NCI-H82 treated with DMSO at 0.1 percent for 48 hours (cell line): ENCODE measurements around the gene HUNK.

ENCODE experiments used
- DNase-seq: peaks from one replicate; lab custom pipeline; 2025; ENCODE audit not compliant: unreplicated experiment; lab: John Stamatoyannopoulos, UW

Gene HUNK

DNA sequence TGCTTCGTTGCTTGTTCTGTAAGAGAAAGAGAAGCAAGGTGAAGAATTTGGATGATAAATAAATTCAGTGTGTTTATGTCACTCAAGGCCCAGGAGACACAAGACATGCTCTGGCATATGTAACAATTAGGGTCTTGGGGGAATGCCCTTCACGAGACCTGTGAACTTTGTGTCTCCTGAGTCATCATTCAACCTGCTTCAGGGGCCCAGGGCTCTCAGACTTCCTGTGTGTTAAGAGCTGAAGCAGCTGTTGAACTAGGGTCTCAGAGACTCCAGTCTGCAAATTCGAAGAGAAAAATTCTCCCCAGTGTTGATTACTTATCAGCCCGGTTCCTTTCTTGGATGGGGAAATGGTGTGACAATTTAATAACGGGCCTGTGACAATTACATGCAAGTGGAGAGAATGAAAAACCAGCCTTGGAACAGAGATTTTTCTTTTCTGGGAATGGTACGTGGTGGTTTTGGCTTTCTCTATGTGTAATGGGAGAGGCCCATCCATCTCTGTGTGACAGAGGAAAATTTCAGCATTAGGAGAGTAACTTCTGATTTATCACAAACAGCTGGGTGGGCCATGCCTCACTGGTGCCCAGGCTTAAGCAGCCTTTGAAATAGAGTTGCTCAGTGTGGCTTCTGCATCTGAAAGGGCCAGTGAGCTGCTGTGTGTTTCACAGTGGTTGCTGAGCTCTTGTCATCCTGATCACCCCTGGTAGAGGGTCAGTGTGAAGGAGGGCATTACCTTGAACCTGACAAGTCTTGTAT lies 22.4 kb downstream of the HUNK start:
- no peak for DNase-seq

DNA sequence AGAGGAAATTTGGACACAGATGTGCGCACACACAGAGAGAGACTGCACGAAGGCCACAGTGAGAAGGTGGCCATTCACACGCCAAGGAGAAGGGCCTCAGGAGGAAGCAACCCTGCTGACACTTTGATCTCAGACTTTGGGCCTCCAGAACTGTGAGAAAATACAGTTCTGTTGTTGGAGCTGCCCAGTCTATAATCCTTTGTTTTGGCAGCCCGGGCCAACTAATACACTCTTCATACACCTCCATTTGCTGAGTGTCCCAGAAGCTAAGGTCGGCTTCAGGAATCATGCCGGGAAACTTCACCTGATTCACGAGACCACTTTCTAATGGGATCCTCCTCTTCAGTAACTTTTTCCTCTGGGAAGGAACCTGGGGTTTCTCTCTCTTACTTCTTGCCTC lies 23.2 kb downstream of the HUNK start:
- no peak for DNase-seq

DNA sequence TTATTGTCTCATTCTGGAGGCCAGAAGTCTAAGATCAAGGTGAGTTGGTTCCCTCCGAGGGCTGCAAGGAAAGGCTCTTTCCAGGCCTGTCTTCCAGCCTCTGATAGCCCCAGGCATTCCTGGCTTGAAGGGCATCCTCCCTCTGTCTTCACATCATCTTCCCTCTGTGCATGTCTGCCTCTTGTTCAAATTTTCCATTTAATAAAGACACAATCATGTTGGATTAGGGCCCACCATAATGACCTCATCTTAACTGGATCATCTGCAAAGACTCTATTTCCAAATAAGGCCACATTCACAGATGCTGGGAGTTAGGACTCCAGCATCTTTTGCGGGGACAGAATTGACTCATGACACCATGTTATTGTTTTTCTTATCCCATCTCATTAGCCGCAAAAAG lies 24.5 kb downstream of the HUNK start:
- no peak for DNase-seq

DNA sequence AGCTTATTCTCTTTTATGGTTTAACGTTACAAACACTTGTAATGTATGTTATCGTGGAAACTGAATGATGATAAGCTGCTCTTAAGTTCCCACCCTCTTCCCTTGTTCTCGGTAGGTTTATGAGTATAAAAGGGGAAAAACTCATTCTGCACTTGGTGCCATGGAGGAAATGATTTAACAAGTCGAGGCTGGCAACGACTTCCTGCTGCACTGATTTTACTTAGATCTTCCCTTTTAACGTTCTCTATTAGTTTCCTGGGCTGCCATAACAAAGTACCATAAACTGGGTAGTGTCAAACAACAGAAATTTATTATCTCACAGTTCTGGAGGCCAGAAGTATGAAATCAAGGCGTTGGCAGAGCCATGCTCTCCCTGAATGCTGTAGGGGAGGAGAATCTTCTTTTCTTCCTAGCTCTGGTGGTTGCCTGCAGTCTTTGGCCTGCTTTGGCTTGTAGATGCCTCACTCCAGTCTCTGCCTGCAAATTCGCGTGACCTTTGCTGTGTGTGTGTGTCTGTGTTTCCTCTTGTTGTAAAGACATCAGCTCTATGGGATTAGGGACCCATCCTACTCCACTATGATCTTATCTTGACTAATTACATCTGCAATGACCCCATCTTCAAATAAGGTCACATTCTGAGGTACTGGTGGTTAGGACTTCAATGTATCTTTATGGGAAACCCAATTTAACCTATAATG lies 26.3 kb downstream of the HUNK start:
- no peak for DNase-seq

- peak; percentile 28 for DNase-seq
These were observed 27.5 kb downstream of the HUNK start for GRCh38 chr21:31900121-31900895.

DNA sequence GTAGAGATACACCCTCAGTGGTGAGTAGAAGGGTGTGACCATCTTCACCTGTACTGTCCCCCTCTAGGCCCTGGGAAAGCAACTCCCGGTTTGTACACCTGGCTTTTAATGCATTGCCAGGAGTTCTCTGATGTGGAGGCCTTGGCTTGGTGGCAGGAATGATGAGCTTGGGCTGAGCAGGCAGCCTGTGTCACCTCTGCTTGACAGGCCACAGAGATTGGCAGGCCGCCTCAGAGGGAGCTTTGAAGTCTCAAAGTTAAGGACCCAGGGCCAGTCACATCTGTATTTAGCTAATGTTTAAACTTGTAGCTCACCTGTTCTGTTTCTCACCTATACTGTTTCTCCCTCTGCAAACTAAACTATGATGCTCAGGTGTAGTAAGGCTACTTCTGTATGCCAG lies 28.5 kb downstream of the HUNK start:
- no peak for DNase-seq

DNA sequence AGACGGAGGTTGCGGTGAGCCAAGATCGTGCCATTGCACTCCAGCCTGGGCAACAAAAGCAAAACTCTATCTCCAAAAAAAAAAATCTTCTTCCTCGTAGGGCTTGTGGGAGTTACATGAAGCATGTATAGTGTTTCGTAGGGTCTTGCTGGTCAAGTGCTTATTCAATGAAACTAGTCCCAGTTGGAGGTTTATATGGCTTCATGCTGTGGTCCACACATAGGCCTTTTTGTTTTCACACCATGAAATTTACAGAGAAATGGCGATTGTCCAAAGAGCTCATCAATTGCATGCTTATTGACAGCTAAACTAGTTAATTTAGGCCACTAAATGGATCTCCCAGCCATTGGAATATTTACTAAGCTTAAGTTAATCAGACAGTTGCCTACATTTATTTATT lies 29.6 kb downstream of the HUNK start:
- DNase-seq: no peak

DNA sequence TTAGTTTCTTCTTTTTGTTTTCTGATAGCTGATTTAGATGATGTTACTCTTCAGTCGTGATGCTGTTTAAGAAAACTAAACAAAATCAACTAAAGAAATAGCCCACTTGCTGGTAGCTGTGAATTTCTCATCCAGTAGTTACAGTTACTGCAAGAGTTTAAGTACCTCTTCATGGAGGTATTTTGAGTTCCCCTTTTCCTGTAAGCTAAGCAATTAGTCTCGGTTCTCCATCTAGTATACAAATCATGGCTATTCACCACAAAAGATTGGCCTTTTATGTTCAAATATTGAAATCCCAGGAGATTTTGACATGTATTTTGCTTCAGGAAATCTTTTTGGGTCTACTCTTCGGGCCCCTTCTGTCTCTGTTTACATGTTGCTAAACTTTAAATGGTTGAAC lies 31.1 kb downstream of the HUNK start:
- DNase-seq: no peak

DNA sequence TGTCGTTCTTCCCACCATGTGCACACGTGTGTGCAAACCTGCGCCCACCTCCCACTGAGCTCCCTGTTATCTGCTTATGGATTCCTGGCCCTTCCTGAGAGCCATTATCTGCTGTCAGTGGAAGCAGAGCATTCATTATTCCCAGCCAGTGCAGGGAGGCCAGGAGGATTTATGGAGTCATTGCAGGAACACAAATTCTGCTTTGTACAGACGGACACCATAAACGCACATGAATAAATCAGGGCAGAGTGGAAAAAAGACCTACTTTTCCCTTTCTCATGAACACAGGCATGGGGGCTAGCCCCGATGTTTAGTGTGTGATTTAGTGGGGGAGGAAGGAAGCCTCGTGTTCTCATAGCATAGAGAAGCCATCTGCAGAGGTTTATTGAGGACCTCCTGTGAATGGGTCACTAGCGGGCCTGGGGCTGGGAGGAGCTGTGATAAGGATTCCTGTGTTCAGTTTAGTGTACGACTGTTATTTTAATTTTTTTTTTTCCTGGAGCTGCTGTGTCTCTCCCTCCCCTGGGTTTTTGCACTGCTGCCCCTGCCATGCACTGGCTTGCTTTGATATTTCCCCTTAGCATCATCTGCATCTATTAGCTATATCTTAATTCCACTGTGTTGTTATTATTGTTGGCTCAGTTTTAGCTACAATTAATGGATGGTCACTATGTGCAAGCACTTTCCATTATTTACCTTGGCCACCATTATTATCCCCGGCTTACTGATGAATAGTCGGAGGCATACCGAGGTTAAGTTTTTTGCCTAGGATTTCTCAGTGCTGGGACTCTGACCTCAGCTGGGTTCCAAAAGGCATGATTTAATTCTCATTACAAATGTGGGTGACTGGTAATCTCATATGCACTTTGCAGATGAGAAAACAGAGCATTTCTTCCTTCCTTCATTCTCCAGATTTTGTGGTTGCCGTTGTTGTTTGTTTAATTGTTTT lies 33.0 kb downstream of the HUNK start:
- DNase-seq: no peak

GRCh38 chr21:31908106-31909031 lies 35.5 kb downstream of the HUNK start:
- no peak for DNase-seq

- DNase-seq: no peak
These were observed 36.6 kb downstream of the HUNK start for GRCh38 chr21:31909153-31910073.

DNA sequence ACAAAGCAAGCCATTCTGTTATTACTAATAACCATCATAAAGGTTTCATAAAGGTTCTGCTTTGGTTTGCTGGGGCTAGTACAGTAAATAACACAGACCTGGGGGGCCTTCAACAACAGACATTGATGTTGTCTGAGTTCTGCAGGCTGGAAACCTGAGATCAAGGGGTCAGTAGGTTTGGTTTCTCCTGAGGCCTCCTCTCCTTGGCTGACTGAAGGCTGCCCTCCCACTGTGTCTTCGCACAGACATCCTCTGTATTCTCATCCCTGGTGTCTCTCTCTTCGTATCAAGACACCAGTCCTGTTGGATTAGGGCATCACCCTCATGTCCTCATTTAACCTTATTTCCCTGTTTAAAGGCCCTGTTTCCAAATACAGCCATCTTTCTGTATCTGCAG lies 37.3 kb downstream of the HUNK start:
- no peak for DNase-seq

DNA sequence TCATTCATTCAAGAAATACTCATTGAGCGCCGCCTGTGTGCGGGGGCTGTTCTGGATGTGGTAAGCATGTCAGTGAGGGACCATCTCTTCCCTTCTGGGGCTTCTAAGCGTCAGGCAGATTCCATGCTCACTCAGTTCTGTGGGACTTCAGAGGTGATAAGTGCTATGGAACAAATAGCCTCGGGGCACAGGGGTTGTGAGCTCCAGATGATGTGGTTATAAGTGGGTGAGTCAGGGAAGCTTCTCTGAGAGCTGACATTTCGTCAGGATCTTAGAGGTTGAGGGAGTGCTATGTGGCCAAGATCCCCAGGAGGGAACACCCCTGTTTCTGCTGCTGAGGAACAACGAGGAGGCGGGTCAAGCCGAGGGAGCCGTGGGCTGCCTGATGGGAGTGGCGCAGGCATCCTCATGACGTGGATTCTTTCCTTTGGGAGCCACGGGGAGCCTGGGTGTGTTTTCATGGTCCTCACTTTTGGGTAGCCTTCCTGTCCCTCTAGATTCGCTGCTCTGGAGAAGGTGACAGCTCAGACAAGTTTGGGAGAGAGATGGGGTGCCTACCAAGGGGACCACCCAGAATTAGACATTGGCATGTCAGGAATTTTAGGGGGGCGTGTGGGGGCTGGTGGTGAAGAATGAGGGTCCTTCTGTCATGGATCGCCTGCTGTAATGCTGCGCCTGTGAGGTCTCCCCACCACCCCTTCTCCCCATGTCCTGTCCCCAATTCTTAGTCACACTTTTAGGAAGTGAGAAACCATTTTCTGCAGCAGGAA lies 38.5 kb downstream of the HUNK start:
- no peak for DNase-seq

- no peak for DNase-seq
These were observed 39.7 kb downstream of the HUNK start for GRCh38 chr21:31912501-31912900.

DNA sequence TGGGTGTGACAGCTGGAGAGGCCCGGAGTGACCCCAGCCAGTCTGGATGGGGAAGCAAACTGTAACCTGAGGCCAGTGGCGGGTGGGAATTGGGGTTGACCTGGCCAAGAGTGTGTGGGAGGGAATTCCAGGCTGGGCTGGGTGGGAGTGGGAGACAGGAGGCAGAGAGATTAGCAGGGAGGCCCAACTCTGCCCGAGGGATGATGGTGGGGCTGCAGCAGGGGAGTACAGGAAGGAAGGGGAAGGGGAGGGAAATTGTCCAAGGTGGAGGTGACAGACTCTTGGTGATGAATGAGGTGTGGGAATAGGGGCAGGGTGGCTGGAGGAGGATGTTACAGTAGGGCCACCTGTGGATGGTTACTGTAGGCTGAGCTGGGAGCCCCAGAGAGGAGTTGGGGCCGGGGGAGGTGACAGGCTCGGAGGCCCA lies 40.4 kb downstream of the HUNK start:
- DNase-seq: peak; percentile 30

DNA sequence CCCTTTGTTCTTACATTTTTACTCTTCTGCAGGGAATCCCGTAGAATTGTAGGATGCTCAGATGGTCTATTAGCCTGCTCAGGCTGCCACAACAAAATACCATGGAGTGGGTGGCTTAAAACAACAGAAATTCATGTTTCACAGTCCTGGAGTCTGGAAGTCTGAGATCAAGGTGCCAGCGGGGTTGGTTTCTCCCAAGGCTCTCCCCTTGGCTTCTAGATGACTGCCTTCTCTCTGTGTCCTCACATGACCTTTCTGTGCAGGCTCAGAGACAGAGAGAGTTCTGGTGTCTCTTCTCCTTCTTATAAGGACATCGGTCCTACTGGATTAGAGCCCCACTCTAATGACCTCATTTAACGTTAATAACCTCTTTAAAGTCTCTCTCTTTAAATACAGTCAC lies 41.7 kb downstream of the HUNK start:
- DNase-seq: peak; percentile 89

DNA sequence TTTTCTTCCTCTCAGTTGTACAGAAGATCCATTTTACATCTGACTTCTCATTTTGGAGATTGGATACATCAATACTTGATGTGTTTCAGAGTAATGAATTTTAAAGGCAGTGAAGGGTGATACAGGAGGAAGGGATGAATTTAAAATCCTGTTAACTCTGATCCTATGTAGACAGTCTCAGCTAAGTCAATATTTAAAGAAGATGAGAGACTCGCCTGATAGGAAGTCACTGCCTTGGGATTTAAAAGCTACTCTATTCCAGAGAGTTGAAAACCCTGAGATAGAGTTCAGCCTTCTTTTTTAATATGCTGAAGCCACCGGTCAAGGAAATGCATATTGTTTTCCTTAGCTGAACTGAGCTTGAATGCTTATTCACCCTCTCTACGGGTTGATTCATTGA lies 42.7 kb downstream of the HUNK start:
- DNase-seq: peak; percentile 78

- DNase-seq: no peak
These were observed 44.3 kb downstream of the HUNK start for GRCh38 chr21:31917108-31917507.
